PC-9 (cell line): ENCODE results near the gene CCDC88C.

Experiments used
- CTCF ChIP-seq: fragments of 200-600 bp; sonication (generic); conservative IDR thresholded peaks from 2 replicates; pipeline ENCODE4 v1.6.1; 2017; ENCODE audit warnings: mixed run types, antibody characterized with exemption, mild to moderate bottlenecking, moderate library complexity
- EZH2 ChIP-seq: fragments of 200-600 bp; sonication (generic); IDR thresholded peaks from 2 replicates; pipeline ENCODE4 v1.8.0; 2017; ENCODE audit warnings: antibody characterized with exemption, low read depth

- TF ChIP-seq CTCF (no peak), EZH2 (no peak)
These were observed 12.3 kb downstream of the CCDC88C start for GRCh38 chr14:91405241-91405721.
